GM12874 (cell line): ENCODE measurements around the gene NPY2R.

Experiments
- TF ChIP-seq, protein P1 (sequence below): IDR thresholded peaks from 2 replicates; pipeline ENCODE4 v1.5.1; 2011; ENCODE audit warnings: low read depth, mild to moderate bottlenecking, control low read depth, low read length, moderate library complexity; ENCODE audit not compliant: insufficient read depth

Gene NPY2R

DNA sequence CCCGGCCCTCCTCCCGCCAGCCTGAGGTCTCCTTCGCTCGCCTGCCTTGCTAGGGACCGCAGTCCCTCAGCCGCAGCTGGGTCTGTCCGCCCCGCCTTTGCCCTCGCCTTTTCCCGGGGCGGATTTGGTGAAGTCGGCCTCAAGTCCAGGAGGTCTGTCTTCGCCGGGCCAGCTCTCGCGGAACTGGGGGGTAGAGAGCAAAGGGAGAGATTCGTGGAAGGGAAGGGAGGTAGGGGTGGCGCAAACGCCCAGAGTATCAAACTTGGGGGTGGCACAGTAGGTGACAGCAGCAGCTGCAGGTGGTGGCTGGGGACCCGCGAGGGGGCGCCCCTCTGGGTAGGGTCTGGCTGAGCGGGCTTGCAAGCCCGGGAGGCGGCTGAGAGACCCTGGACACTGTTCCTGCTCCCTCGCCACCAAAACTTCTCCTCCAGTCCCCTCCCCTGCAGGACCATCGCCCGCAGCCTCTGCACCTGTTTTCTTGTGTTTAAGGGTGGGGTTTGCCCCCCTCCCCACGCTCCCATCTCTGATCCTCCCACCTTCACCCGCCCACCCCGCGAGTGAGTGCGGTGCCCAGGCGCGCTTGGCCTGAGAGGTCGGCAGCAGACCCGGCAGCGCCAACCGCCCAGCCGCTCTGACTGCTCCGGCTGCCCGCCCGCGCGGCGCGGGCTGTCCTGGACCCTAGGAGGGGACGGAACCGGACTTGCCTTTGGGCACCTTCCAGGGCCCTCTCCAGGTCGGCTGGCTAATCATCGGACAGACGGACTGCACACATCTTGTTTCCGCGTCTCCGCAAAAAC lies at the start of gene NPY2R:
Gene NPY2R (plus strand): TSS at position 379 of the 797 bp plus-strand sequence. CDS start 5,304 bp downstream, outside the sequence.
- TF ChIP-seq, protein P1, sequence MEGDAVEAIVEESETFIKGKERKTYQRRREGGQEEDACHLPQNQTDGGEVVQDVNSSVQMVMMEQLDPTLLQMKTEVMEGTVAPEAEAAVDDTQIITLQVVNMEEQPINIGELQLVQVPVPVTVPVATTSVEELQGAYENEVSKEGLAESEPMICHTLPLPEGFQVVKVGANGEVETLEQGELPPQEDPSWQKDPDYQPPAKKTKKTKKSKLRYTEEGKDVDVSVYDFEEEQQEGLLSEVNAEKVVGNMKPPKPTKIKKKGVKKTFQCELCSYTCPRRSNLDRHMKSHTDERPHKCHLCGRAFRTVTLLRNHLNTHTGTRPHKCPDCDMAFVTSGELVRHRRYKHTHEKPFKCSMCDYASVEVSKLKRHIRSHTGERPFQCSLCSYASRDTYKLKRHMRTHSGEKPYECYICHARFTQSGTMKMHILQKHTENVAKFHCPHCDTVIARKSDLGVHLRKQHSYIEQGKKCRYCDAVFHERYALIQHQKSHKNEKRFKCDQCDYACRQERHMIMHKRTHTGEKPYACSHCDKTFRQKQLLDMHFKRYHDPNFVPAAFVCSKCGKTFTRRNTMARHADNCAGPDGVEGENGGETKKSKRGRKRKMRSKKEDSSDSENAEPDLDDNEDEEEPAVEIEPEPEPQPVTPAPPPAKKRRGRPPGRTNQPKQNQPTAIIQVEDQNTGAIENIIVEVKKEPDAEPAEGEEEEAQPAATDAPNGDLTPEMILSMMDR = peak; percentile 19; the same call in 1 of the 2 replicates

GRCh38 chr4:155161357-155161756 lies 47.1 kb upstream of the NPY2R start:
- TF ChIP-seq, protein P1 = no peak

DNA sequence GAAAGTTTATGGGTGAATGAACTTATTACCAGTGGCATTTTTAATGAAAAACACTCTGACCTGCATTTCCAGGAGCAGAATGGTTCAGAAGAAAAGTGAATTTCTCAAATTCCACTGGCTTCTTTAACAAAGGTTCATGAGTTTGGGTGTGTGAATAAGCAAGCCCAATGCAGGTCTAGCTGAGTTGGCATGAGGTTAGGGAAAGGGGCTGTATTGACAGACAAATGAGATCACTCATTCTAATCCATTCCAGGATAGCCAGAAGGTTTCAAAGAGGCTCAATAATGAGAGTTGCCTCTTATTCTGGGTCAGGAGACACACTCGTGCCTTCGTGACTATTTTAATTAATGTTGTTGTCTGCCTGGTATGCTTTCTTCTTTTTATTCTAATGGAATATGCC lies 43.7 kb upstream of the NPY2R start:
- TF ChIP-seq, protein P1 = no peak

DNA sequence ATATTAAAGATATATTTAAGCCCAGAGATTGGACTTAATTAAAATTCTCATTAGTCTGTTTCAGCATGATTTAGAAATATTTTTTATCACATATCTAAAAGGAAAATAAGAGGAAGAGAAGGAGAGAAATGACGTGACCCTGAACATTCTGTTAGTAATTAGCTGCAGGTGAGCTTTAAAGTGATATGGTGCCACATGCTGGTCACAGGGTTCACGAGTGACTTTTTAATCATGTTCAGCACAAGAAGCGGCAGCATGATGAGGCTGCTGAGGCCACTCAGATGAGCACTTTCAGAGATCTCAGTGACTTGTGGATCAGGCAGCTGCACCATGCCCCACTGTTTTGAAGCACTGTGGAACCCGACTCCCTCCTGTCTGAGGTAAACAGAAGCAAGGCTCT lies 37.9 kb upstream of the NPY2R start:
- TF ChIP-seq, protein P1 = no peak

DNA sequence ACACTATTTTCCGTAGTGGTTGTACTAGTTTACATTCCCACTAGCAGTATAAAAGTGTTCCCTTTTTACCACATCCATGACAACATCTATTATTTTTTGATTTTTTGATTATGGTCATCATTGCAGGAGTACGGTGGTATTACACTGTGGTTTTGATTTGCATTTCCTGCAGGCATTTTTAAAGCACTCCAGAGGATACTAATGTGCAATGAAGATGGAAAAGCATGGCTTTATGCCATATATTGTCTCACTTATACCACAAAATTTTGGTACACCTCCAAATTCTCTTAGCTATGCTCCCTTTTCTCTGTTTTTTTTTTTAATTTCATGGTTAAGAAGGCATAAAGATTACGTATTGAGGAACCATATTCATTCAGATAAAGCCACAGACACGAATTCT lies 35.1 kb upstream of the NPY2R start:
- TF ChIP-seq, protein P1 = no peak

GRCh38 chr4:155174668-155175067 lies 33.8 kb upstream of the NPY2R start:
- TF ChIP-seq, protein P1 = no peak

- TF ChIP-seq, protein P1 = no peak
Observed at GRCh38 chr4:155179216-155179615, 29.2 kb upstream of the NPY2R start.
